PFSK-1 (cell line): ENCODE results near the gene CTNS.

Experiments used
- POLR2AphosphoS5 ChIP-seq: IDR thresholded peaks from 2 replicates; pipeline ENCODE4 v1.6.1; 2012; ENCODE audit warnings: low read depth, mild to moderate bottlenecking, control low read depth, low read length, moderate library complexity
- REST ChIP-seq, 2 experiments: IDR thresholded peaks; 2 replicates each; pipeline versions ENCODE4 v1.6.1 to v1.8.0; 2011 to 2012; ENCODE audit warnings: low read depth in 2 of 2, low read length in 2 of 2, control low read depth in 1 of 2, inconsistent platforms in 1 of 2, mild to moderate bottlenecking in 1 of 2, moderate library complexity in 1 of 2; ENCODE audit not compliant: insufficient read depth in 1 of 2
- SIN3A ChIP-seq: IDR thresholded peaks from 2 replicates; pipeline ENCODE4 v1.6.1; 2012; ENCODE audit warnings: mild to moderate bottlenecking, low read length, moderate library complexity, borderline replicate concordance; ENCODE audit not compliant: insufficient read depth
- TAF1 ChIP-seq: IDR thresholded peaks from 2 replicates; pipeline ENCODE4 v1.6.1; 2012; ENCODE audit warnings: low read length, control low read depth, borderline replicate concordance; ENCODE audit not compliant: insufficient read depth

GRCh38 chr17:3672571-3672970, 36.0 kb downstream of the CTNS start:
- TF ChIP-seq TAF1 = no peak
- TF ChIP-seq REST (IDR thresholded peaks at IDR 0.05; ENCODE audit: insufficient read depth in 1 of 2, low read depth in 2 of 2, low read length in 2 of 2) = no peak
- no peak for TF ChIP-seq POLR2AphosphoS5
- TF ChIP-seq SIN3A = no peak
